ENCODE measurements around the gene C1orf226.

GRCh38 chr1:162416909-162417308 is 35.4 kb downstream of the C1orf226 start:
- TF ChIP-seq CTCF (IDR thresholded peaks at IDR 0.05; ENCODE audit: low read depth, low read length): no peak
- no peak for TF ChIP-seq POLR2A (IDR thresholded peaks at IDR 0.05; ENCODE audit: extremely low read depth, insufficient read length)
- TF ChIP-seq MYC (IDR thresholded peaks at IDR 0.05; ENCODE audit: low read depth, low read length): no peak
